Hepatocyte (in vitro differentiated cells): ENCODE data around the gene RPS6KA4.

Experiments
- CTCF ChIP-seq: fragments of 200-600 bp; sonication (generic); IDR thresholded peaks from 2 replicates; pipeline ENCODE4 v1.5.1; 2016; ENCODE audit warnings: antibody characterized with exemption, mild to moderate bottlenecking; ENCODE audit not compliant: poor library complexity
- EZH2 ChIP-seq: fragments of 200-600 bp; sonication (generic); IDR thresholded peaks from 2 replicates; pipeline ENCODE4 v1.6.1; 2016; ENCODE audit warnings: antibody characterized with exemption, mild to moderate bottlenecking, borderline replicate concordance
- EZH2phosphoT487 ChIP-seq: fragments of 200-600 bp; sonication (generic); IDR thresholded peaks from one replicate; pipeline ENCODE4 v1.6.1; 2018; ENCODE audit warnings: antibody characterized with exemption, mild to moderate bottlenecking, low read depth, moderate library complexity; ENCODE audit not compliant: unreplicated experiment, severe bottlenecking

GRCh38 chr11:64389851-64390250 is 30.9 kb downstream of the RPS6KA4 start:
- no peak for TF ChIP-seq EZH2
- no peak for TF ChIP-seq CTCF
- TF ChIP-seq EZH2phosphoT487 = no peak
